HTR-8/SVneo (cell line): ENCODE data around the gene MSANTD7.

ENCODE experiments used
- DNase-seq: peaks from one replicate; pipeline ENCODE4 v3.0.0; 2011; ENCODE audit warnings: low spot score, mixed read lengths; ENCODE audit not compliant: insufficient read length
- FAIRE-seq: peaks from 2 replicates; lab custom pipeline; 2011; peaks lifted over from hg19 to GRCh38; lab: Jason Lieb, UNC

Gene MSANTD7

GRCh38 chr10:14879124-14879927, 41.2 kb downstream of the MSANTD7 start:
- no peak for FAIRE-seq
- peak; percentile 10 for DNase-seq

DNA sequence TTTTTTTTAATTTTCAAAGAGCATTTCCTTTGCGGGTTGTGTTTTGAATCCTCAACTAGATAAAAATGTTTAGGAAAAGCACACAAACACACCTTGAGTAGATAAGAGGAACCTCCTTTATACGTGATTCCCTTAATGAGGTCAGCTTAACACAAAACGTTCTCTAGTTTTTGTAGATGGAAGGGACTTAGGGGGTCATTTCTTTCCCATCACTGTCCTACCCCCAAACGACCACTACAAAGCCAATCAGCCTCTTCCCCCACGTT, 41.8 kb downstream of the MSANTD7 start:
- FAIRE-seq, result no peak

GRCh38 chr10:14880229-14880628, 42.1 kb downstream of the MSANTD7 start:
- DNase-seq (no peak), FAIRE-seq (no peak)

More for the DNA sequence above, 41.8 kb downstream of the MSANTD7 start:
- no peak for DNase-seq

GRCh38 chr10:14884082-14884481, 46.0 kb downstream of the MSANTD7 start:
- FAIRE-seq, result no peak
- no peak for DNase-seq
